HEK293T (cell line): ENCODE data around the gene PAPLN.

Experiments used
- CTCF ChIA-PET: fragments of 350-600 bp; formaldehyde crosslinking; extraction: SDS; loops from one replicate; lab custom pipeline; 2021; ENCODE audit warnings: antibody characterized with exemption, inconsistent platforms; lab: Yijun Ruan, JAX
- POLR2A ChIA-PET: fragments of 350-600 bp; formaldehyde crosslinking; extraction: SDS; loops from one replicate; lab custom pipeline; 2020; ENCODE audit warnings: antibody characterized with exemption, inconsistent platforms; lab: Yijun Ruan, JAX
- DNase-seq: peaks from one replicate; pipeline ENCODE4 v3.0.0; 2012; ENCODE audit warnings: mixed read lengths; ENCODE audit errors: extremely low spot score
- ARNT ChIP-seq: fragments of 450-650 bp; IDR thresholded peaks from 2 replicates; pipeline ENCODE4 v1.6.1; 2017; ENCODE audit warnings: mild to moderate bottlenecking
- BHLHE40 ChIP-seq: fragments of 450-650 bp; IDR thresholded peaks from 2 replicates; pipeline ENCODE4 v1.6.1; 2016; ENCODE audit warnings: mild to moderate bottlenecking, moderate library complexity, borderline replicate concordance
- CTBP1 ChIP-seq: fragments of 450-650 bp; IDR thresholded peaks from 2 replicates; pipeline ENCODE4 v1.6.1; 2016; ENCODE audit warnings: borderline replicate concordance
- ELF4 ChIP-seq: fragments of 450-650 bp; IDR thresholded peaks from 2 replicates; pipeline ENCODE4 v1.6.1; 2017; ENCODE audit warnings: antibody characterized with exemption
- FOXA1 ChIP-seq: fragments of 450-650 bp; IDR thresholded peaks from 2 replicates; pipeline ENCODE4 v1.6.1; 2016; ENCODE audit warnings: mild to moderate bottlenecking
- FOXK2 ChIP-seq: fragments of 450-650 bp; IDR thresholded peaks from 2 replicates; pipeline ENCODE4 v1.6.1; 2016; ENCODE audit warnings: mild to moderate bottlenecking
- FOXM1 ChIP-seq: fragments of 450-650 bp; IDR thresholded peaks from 2 replicates; pipeline ENCODE4 v1.6.1; 2017; ENCODE audit warnings: mild to moderate bottlenecking, borderline replicate concordance
- HDGF ChIP-seq: fragments of 450-650 bp; IDR thresholded peaks from 2 replicates; pipeline ENCODE4 v1.6.1; 2017; ENCODE audit warnings: antibody characterized with exemption, borderline replicate concordance
- L3MBTL2 ChIP-seq: fragments of 450-650 bp; conservative IDR thresholded peaks from 2 replicates; pipeline ENCODE4 v1.6.1; 2016; ENCODE audit warnings: mild to moderate bottlenecking
- LEF1 ChIP-seq: fragments of 450-650 bp; IDR thresholded peaks from 2 replicates; pipeline ENCODE4 v1.6.1; 2017; ENCODE audit warnings: mild to moderate bottlenecking, borderline replicate concordance
- NFRKB ChIP-seq: fragments of 450-650 bp; IDR thresholded peaks from 2 replicates; pipeline ENCODE4 v1.6.1; 2016; ENCODE audit warnings: mild to moderate bottlenecking, moderate library complexity
- SP1 ChIP-seq: fragments of 450-650 bp; IDR thresholded peaks from 2 replicates; pipeline ENCODE4 v1.6.1; 2017
- SUZ12 ChIP-seq: fragments of 450-650 bp; IDR thresholded peaks from 2 replicates; pipeline ENCODE4 v1.6.1; 2016; ENCODE audit warnings: mild to moderate bottlenecking
- TARDBP ChIP-seq: fragments of 450-650 bp; IDR thresholded peaks from 2 replicates; pipeline ENCODE4 v1.6.1; 2016
- ZNF384 ChIP-seq: fragments of 450-650 bp; IDR thresholded peaks from 2 replicates; pipeline ENCODE4 v1.6.1; 2016
- TF ChIP-seq, protein P1 (sequence below): fragments of 450-650 bp; IDR thresholded peaks from 2 replicates; pipeline ENCODE4 v1.6.1; 2016

Gene PAPLN

DNA sequence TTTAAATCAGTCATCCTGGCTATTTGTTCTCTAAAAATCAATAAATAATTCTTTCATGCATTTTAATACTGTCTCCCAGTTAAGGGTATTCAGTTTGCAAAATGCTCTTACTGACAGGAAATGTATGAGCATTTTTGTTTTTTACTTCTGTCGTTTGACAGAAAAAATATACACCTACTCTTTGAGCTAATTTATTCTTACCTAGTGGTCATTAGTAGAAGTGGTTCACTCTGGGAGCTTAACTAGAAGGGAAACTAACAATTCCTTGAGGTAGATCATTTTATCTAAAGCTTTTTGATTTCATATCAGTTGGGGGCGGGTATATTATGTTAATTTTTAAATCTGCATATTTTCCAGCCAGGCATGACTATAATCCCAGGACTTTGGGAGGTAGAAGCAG, 33.8 kb upstream of the PAPLN start:
- TF ChIP-seq ARNT, result no peak
- TF ChIP-seq TARDBP, result no peak
- ChIA-PET CTCF (no interaction called here), POLR2A (no interaction called here)
- DNase-seq, result no peak

GRCh38 chr14:73207615-73208014, 29.7 kb upstream of the PAPLN start:
- ChIA-PET CTCF (no interaction called here), POLR2A (no interaction called here)
- no peak for DNase-seq
- no peak for TF ChIP-seq SUZ12
- no peak for TF ChIP-seq FOXA1
- TF ChIP-seq NFRKB, result no peak
- TF ChIP-seq FOXM1, result no peak
- TF ChIP-seq HDGF, result no peak
- no peak for TF ChIP-seq LEF1
- TF ChIP-seq ZNF384, result no peak
- no peak for TF ChIP-seq FOXK2
- TF ChIP-seq SP1, result no peak
- TF ChIP-seq ELF4, result no peak
- TF ChIP-seq, protein P1, sequence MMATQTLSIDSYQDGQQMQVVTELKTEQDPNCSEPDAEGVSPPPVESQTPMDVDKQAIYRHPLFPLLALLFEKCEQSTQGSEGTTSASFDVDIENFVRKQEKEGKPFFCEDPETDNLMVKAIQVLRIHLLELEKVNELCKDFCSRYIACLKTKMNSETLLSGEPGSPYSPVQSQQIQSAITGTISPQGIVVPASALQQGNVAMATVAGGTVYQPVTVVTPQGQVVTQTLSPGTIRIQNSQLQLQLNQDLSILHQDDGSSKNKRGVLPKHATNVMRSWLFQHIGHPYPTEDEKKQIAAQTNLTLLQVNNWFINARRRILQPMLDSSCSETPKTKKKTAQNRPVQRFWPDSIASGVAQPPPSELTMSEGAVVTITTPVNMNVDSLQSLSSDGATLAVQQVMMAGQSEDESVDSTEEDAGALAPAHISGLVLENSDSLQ, result no peak
- no peak for TF ChIP-seq ARNT
- TF ChIP-seq BHLHE40, result no peak
- no peak for TF ChIP-seq L3MBTL2
- no peak for TF ChIP-seq TARDBP
- no peak for TF ChIP-seq CTBP1

- no peak for DNase-seq
- POLR2A ChIA-PET, result no interaction called here
- TF ChIP-seq ZNF384 (no peak), FOXK2 (no peak), ELF4 (no peak), LEF1 (no peak), SUZ12 (no peak), CTBP1 (no peak), ARNT (no peak), FOXA1 (no peak), FOXM1 (no peak), SP1 (no peak), TARDBP (no peak)
- CTCF ChIA-PET, result no interaction called here
Observed at GRCh38 chr14:73208390-73208789, 28.9 kb upstream of the PAPLN start.

- DNase-seq, result no peak
- CTCF ChIA-PET, result no interaction called here
- TF ChIP-seq BHLHE40 (no peak), ZNF384 (no peak), SUZ12 (no peak), ELF4 (no peak), L3MBTL2 (no peak), FOXK2 (no peak)
- POLR2A ChIA-PET, result no interaction called here
Observed at GRCh38 chr14:73208846-73209245, 28.5 kb upstream of the PAPLN start.

GRCh38 chr14:73209953-73210352, 27.4 kb upstream of the PAPLN start:
- ChIA-PET CTCF (no interaction called here), POLR2A (no interaction called here)
- TF ChIP-seq FOXK2 (no peak), SUZ12 (no peak), ELF4 (no peak), FOXM1 (no peak), BHLHE40 (no peak), CTBP1 (no peak)

DNA sequence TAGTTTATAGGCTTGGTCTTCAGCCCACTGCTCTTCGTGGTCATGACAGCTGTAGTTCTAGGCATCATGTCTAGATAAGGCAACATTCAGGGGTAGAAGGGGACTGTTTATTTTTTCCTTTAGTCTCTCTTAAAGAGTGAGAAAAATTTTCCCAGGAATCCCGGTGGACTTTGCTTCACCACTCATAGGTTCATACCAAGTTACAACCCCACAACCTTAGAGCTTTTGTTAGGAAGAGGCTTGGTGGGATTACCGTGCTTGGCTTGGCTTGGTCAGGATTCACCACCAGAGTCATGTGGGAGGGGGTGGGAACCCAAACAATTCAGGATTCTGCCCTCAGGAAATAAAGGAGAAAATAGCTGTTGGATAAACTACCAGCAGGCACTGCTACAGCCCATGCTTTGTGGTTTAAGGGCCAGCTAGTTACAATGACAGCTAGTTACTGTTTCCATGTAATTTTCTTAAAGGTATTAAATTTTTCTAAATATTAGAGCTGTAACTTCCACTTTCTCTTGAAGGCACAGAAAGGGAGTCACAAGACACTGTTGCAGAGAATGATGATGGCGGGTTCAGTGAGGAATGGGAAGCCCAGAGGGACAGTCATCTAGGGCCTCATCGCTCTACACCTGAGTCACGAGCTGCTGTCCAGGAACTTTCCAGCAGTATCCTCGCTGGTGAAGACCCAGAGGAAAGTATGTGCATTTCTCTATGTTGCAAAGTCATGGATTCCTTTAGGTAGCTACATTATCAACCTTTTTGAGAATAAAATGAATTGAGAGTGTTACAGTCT, 25.9 kb upstream of the PAPLN start:
- ChIA-PET POLR2A (no interaction called here), CTCF (no interaction called here)
- no peak for DNase-seq
- no peak for TF ChIP-seq SUZ12
- no peak for TF ChIP-seq ZNF384

More at GRCh38 chr14:73209953-73210352, 27.4 kb upstream of the PAPLN start:
- DNase-seq, result no peak

GRCh38 chr14:73216030-73216429, 21.3 kb upstream of the PAPLN start:
- ChIA-PET POLR2A (no interaction called here), CTCF (no interaction called here)
- no peak for TF ChIP-seq FOXA1
- DNase-seq, result no peak

DNA sequence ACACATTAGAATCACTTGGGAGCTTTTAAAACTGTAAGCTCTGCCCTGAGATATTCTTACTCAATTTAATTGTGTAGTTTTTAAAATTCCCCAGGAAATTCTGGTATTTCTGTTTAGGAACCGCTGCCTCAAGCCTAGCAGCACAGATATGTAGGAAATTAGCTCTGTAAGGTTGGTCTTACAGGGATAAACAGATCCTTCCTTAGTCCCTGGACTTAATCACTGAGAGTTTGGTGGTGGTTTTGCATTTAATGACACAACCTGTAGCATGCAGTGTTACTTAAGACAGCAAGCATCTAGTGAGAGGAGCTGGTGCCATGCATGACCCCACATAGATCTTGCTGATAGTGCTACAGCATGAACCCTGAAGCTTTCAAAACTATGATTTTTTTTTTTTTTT, 19.9 kb upstream of the PAPLN start:
- TF ChIP-seq SP1, result no peak
- TF ChIP-seq FOXK2, result no peak
- TF ChIP-seq FOXM1, result no peak
- no peak for TF ChIP-seq LEF1
- TF ChIP-seq HDGF, result no peak
- TF ChIP-seq, protein P1, result no peak
- TF ChIP-seq ZNF384, result no peak
- no peak for TF ChIP-seq FOXA1
- no peak for TF ChIP-seq ARNT
- no peak for TF ChIP-seq CTBP1
- DNase-seq, result no peak
- CTCF ChIA-PET, result no interaction called here
- POLR2A ChIA-PET, result no interaction called here
